ENCODE results near the gene SMTNL2. TPM values are rescaled to one million over a fixed set of nuclear protein-coding genes. Genes with fewer than 3 reads are reported as not detected.

The SMTNL2 gene
- total RNA-seq, 2 experiments from 2014 or later = not detected

- no peak for ATAC-seq (ENCODE audit: poor library complexity)
Measured at GRCh38 chr17:4569591-4569990, 14.7 kb upstream of the SMTNL2 start.

GRCh38 chr17:4572131-4572530 lies 12.2 kb upstream of the SMTNL2 start:
- H3K4me3 ChIP-seq (ENCODE audit: low read length) = no peak overlapping the region
- H3K36me3 Mint-ChIP-seq (ENCODE audit: low read depth) = no peaks in the 10 kb centered on the region
- H3K4me3 Mint-ChIP-seq = no peak overlapping the region
- ChIA-PET POLR2A (no interaction called here), CTCF (no interaction called here)
- no peak for DNase-seq
- no peaks in the 10 kb centered on the region for H3K36me3 ChIP-seq (ENCODE audit: insufficient read depth, low read length)
- no peaks in the 10 kb centered on the region for H3K27me3 ChIP-seq (ENCODE audit: control insufficient read depth in 1 of 2, insufficient read depth in 2 of 2, low read length in 2 of 2)
- no peaks in the 10 kb centered on the region for H3K9me3 Mint-ChIP-seq
- H3K4me1 ChIP-seq (ENCODE audit: insufficient read depth, low read length) = peaks cover 9% of the 10 kb centered on the region
- peaks cover 15% of the 10 kb centered on the region for H3K4me1 Mint-ChIP-seq (ENCODE audit: low read depth)
- intact Hi-C loops (cut with DNase I, micrococcal nuclease) = no loop called here
- H3K27ac ChIP-seq (ENCODE audit: low read depth in 1 of 2, low read length in 2 of 2) = no peak overlapping the region
- H3K27ac Mint-ChIP-seq = no peak overlapping the region
- peaks cover 0 to 1% of the 10 kb centered on the region in 2 experiments for H3K9me3 ChIP-seq (ENCODE audit: control insufficient read depth in 1 of 2, insufficient read depth in 1 of 2, low read length in 2 of 2)
- no peak for ATAC-seq (ENCODE audit: poor library complexity)
- no peaks in the 10 kb centered on the region for H3K27me3 Mint-ChIP-seq
- no peak for TF ChIP-seq CTCF (IDR thresholded peaks at IDR 0.05)

More at GRCh38 chr17:4569591-4569990, 14.7 kb upstream of the SMTNL2 start:
- no peak overlapping the region for H3K4me3 ChIP-seq (ENCODE audit: low read length)
- no peaks in the 10 kb centered on the region for H3K9me3 ChIP-seq (ENCODE audit: control insufficient read depth in 1 of 2, insufficient read depth in 1 of 2, low read length in 2 of 2)
- no peak overlapping the region for H3K27ac Mint-ChIP-seq
- no peaks in the 10 kb centered on the region for H3K9me3 Mint-ChIP-seq
- peaks cover 15% of the 10 kb centered on the region for H3K4me1 ChIP-seq (ENCODE audit: insufficient read depth, low read length)
- H3K4me3 Mint-ChIP-seq = no peak overlapping the region
- peaks cover 22% of the 10 kb centered on the region for H3K4me1 Mint-ChIP-seq (ENCODE audit: low read depth)
- H3K27ac ChIP-seq (ENCODE audit: low read depth in 1 of 2, low read length in 2 of 2) = no peak overlapping the region
- no peaks in the 10 kb centered on the region for H3K36me3 ChIP-seq (ENCODE audit: insufficient read depth, low read length)
- H3K27me3 Mint-ChIP-seq = no peaks in the 10 kb centered on the region
- POLR2A ChIA-PET = interaction anchor here (0.8 kb wide), 1 partner anchor 14 kb away, joined by 4 read pairs; the partner anchor contains the start of gene MYBBP1A
- no peak for TF ChIP-seq CTCF (IDR thresholded peaks at IDR 0.05)
- no peaks in the 10 kb centered on the region for H3K36me3 Mint-ChIP-seq (ENCODE audit: low read depth)
- no peaks in the 10 kb centered on the region for H3K27me3 ChIP-seq (ENCODE audit: control insufficient read depth in 1 of 2, insufficient read depth in 2 of 2, low read length in 2 of 2)
- CTCF ChIA-PET = no interaction called here
- intact Hi-C loops (cut with DNase I, micrococcal nuclease) = loop anchor here in 1 of 2 experiments (5.0 kb wide), 2 partner anchors 318 to 333 kb away; partner anchors contain the start of gene CHRNE
- DNase-seq = no peak

- CTCF ChIA-PET = no interaction called here
- POLR2A ChIA-PET = no interaction called here
- H3K36me3 ChIP-seq (ENCODE audit: insufficient read depth, low read length) = no peaks in the 10 kb centered on the region
- peaks cover 9% of the 10 kb centered on the region for H3K4me1 ChIP-seq (ENCODE audit: insufficient read depth, low read length)
- H3K9me3 Mint-ChIP-seq = no peaks in the 10 kb centered on the region
- DNase-seq (no peak), ATAC-seq (ENCODE audit: poor library complexity) (no peak)
- H3K27me3 Mint-ChIP-seq = no peaks in the 10 kb centered on the region
- H3K9me3 ChIP-seq (ENCODE audit: control insufficient read depth in 1 of 2, insufficient read depth in 1 of 2, low read length in 2 of 2) = peaks cover 0 to 5% of the 10 kb centered on the region in 2 experiments
- no peaks in the 10 kb centered on the region for H3K36me3 Mint-ChIP-seq (ENCODE audit: low read depth)
- no peaks in the 10 kb centered on the region for H3K27me3 ChIP-seq (ENCODE audit: control insufficient read depth in 1 of 2, insufficient read depth in 2 of 2, low read length in 2 of 2)
- no peak overlapping the region for H3K27ac Mint-ChIP-seq
- intact Hi-C loops (cut with DNase I, micrococcal nuclease) = no loop called here
- H3K4me3 Mint-ChIP-seq = no peak overlapping the region
- TF ChIP-seq CTCF (IDR thresholded peaks at IDR 0.05) = no peak
- no peak overlapping the region for H3K4me3 ChIP-seq (ENCODE audit: low read length)
- peaks cover 15% of the 10 kb centered on the region for H3K4me1 Mint-ChIP-seq (ENCODE audit: low read depth)
- H3K27ac ChIP-seq (ENCODE audit: low read depth in 1 of 2, low read length in 2 of 2) = no peak overlapping the region
Measured at GRCh38 chr17:4573115-4573514, 11.2 kb upstream of the SMTNL2 start.
